Neural progenitor cell (in vitro differentiated cells): Measurements from ENCODE around the gene DNAJC25. TPM values are rescaled to one million over a fixed set of nuclear protein-coding genes. Genes with fewer than 3 reads are reported as not detected.
A peak's percentile ranks its signal among the peaks of the same experiment; 100 is the strongest.

Source experiments
- DNase-seq: peaks from one replicate; pipeline ENCODE4 v3.0.0-alpha.2; 2016; ENCODE audit warnings: low spot score
- H2AFZ ChIP-seq: fragments of 200-600 bp; sonication (generic); replicated peaks from 2 replicates; pipeline ENCODE4 v1.6.1; 2016; ENCODE audit warnings: antibody characterized with exemption
- H3F3A ChIP-seq: fragments of 200-600 bp; sonication (generic); 2 replicates; pipeline ENCODE4 v1.6.1; 2016; ENCODE audit warnings: antibody characterized with exemption, low read depth
- H3K27ac ChIP-seq: fragments of 200-600 bp; sonication (generic); 2 replicates; pipeline ENCODE4 v1.5.1; 2016; ENCODE audit warnings: mild to moderate bottlenecking
- H3K27me3 ChIP-seq: fragments of 200-600 bp; sonication (generic); 2 replicates; pipeline ENCODE4 v1.6.1; 2016; ENCODE audit warnings: mild to moderate bottlenecking, moderate library complexity
- H3K36me3 ChIP-seq: fragments of 200-600 bp; sonication (generic); 2 replicates; pipeline ENCODE4 v1.5.1; 2016
- H3K4me1 ChIP-seq: fragments of 200-600 bp; sonication (generic); 2 replicates; pipeline ENCODE4 v1.6.1; 2016; ENCODE audit warnings: mixed run types
- H3K4me2 ChIP-seq: fragments of 200-600 bp; sonication (generic); 2 replicates; pipeline ENCODE4 v1.6.1; 2016
- H3K4me3 ChIP-seq: fragments of 200-600 bp; sonication (generic); 2 replicates; pipeline ENCODE4 v1.5.1; 2016
- H3K79me2 ChIP-seq: fragments of 200-600 bp; sonication (generic); 2 replicates; pipeline ENCODE4 v1.6.1; 2016; ENCODE audit warnings: low read depth
- H3K9ac ChIP-seq: fragments of 200-600 bp; sonication (generic); 2 replicates; pipeline ENCODE4 v1.6.1; 2016
- H3K9me3 ChIP-seq: fragments of 200-600 bp; sonication (generic); 2 replicates; pipeline ENCODE4 v1.5.1; 2016; ENCODE audit warnings: low read depth
- H4K20me1 ChIP-seq: fragments of 200-600 bp; sonication (generic); 2 replicates; pipeline ENCODE4 v1.6.1; 2016; ENCODE audit warnings: low read depth
- H3K27ac Mint-ChIP-seq: 3 replicates; pipeline ENCODE4 v1.8.0; 2021; ENCODE audit warnings: mixed read lengths
- H3K27me3 Mint-ChIP-seq: 2 replicates; pipeline ENCODE4 v1.8.0; 2022; ENCODE audit warnings: low read depth, mild to moderate bottlenecking, inconsistent platforms, moderate library complexity, mixed read lengths; ENCODE audit not compliant: insufficient read depth
- H3K36me3 Mint-ChIP-seq: 3 replicates; pipeline ENCODE4 v1.8.0; 2021; ENCODE audit warnings: mixed read lengths
- H3K4me1 Mint-ChIP-seq: 3 replicates; pipeline ENCODE4 v1.8.0; 2021; ENCODE audit warnings: mixed read lengths
- H3K4me3 Mint-ChIP-seq: 3 replicates; pipeline ENCODE4 v1.8.0; 2021; ENCODE audit warnings: mild to moderate bottlenecking, moderate library complexity, mixed read lengths
- H3K9me3 Mint-ChIP-seq: 3 replicates; pipeline ENCODE4 v1.8.0; 2020; ENCODE audit warnings: mixed read lengths
- EZH2 ChIP-seq: fragments of 200-600 bp; sonication (generic); IDR thresholded peaks from 2 replicates; pipeline ENCODE4 v1.6.1; 2017; ENCODE audit warnings: antibody characterized with exemption, mild to moderate bottlenecking, moderate library complexity
- EZH2phosphoT487 ChIP-seq: fragments of 200-600 bp; sonication (generic); IDR thresholded peaks from 2 replicates; pipeline ENCODE4 v1.6.1; 2017; ENCODE audit warnings: antibody characterized with exemption
- total RNA-seq: library from RNA; depleted of rRNA; stranded (reverse); fragments of >200 nt; gene quantifications from 2 replicates; pipeline ENCODE4 v1.2.3, GENCODE V29; 2015; ENCODE audit warnings: low replicate concordance
- TF ChIP-seq, protein P1 (sequence below): fragments of 200-600 bp; sonication (generic); IDR thresholded peaks from 2 replicates; pipeline ENCODE4 v1.5.1; 2017; ENCODE audit warnings: antibody characterized with exemption, mild to moderate bottlenecking

DNAJC25 gene
- total RNA-seq, 1 donor from 2014 or later = 10.1 TPM

DNA sequence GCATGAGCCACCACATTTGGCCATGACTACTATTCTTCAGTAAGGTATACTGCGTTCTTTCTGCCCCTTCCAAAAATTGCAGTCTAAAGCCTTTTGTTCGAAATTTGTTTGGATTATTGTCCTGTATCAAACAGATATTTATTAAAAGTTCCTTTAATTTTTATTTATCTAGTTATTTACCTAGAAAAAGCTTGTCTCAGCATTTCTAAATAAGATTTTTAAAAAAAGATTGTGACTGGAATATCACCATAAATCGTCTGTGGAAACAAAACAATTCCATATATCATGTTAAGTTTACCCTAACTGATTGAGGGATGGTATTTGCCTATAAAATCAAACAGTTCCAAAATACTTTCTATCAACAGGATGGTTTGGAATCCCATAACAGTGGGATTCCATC is 45.0 kb downstream of the DNAJC25 start:
- Histone ChIP-seq H3K4me2 (no peak overlapping the region), H3K4me3 (no peak overlapping the region), H3K36me3 (no peaks in the 10 kb centered on the region), H3K9me3 (no peaks in the 10 kb centered on the region), H3K4me1 (no peaks in the 10 kb centered on the region), H2AFZ (no peak overlapping the region), H3K9ac (no peak overlapping the region), H3K27ac (no peak overlapping the region), H3K79me2 (no peaks in the 10 kb centered on the region), H3F3A (no peaks in the 10 kb centered on the region), H3K27me3 (no peaks in the 10 kb centered on the region), H4K20me1 (no peaks in the 10 kb centered on the region)
- DNase-seq = no peak
- Mint-ChIP-seq H3K4me1 (no peaks in the 10 kb centered on the region), H3K9me3 (peaks cover 6% of the 10 kb centered on the region), H3K36me3 (peaks cover 8% of the 10 kb centered on the region), H3K4me3 (no peak overlapping the region), H3K27me3 (peaks cover 2% of the 10 kb centered on the region), H3K27ac (no peak overlapping the region)
- TF ChIP-seq EZH2phosphoT487 (no peak), EZH2 (no peak)
- TF ChIP-seq, protein P1, sequence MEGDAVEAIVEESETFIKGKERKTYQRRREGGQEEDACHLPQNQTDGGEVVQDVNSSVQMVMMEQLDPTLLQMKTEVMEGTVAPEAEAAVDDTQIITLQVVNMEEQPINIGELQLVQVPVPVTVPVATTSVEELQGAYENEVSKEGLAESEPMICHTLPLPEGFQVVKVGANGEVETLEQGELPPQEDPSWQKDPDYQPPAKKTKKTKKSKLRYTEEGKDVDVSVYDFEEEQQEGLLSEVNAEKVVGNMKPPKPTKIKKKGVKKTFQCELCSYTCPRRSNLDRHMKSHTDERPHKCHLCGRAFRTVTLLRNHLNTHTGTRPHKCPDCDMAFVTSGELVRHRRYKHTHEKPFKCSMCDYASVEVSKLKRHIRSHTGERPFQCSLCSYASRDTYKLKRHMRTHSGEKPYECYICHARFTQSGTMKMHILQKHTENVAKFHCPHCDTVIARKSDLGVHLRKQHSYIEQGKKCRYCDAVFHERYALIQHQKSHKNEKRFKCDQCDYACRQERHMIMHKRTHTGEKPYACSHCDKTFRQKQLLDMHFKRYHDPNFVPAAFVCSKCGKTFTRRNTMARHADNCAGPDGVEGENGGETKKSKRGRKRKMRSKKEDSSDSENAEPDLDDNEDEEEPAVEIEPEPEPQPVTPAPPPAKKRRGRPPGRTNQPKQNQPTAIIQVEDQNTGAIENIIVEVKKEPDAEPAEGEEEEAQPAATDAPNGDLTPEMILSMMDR = no peak

DNA sequence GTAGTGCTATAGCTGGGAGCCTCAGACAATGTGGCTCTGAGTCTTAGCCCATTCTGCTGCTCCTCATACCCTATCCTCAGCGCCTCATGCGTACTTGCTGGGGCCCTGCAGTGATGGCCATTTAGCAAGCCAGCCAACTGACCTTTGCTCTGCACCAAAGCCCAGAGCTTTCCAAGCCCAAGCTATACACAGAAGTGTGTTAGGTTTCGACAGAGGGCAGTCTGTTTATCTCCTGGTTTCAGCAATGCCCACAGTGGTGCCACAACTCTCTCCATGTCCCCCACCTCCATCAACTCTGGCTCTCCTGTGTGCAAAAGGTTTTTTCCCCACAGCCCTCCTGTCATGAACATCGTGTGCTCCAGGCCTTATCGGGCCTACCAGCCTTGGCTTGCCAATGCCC is 47.2 kb downstream of the DNAJC25 start:
- Mint-ChIP-seq H3K4me1 (no peaks in the 10 kb centered on the region), H3K4me3 (no peak overlapping the region), H3K27ac (peak overlapping the region; percentile 91), H3K27me3 (no peaks in the 10 kb centered on the region), H3K36me3 (peaks cover 8% of the 10 kb centered on the region), H3K9me3 (peaks cover 6% of the 10 kb centered on the region)
- Histone ChIP-seq H3K27me3 (no peaks in the 10 kb centered on the region), H3K9ac (no peak overlapping the region), H3K79me2 (no peaks in the 10 kb centered on the region), H3F3A (no peaks in the 10 kb centered on the region), H3K9me3 (no peaks in the 10 kb centered on the region), H2AFZ (no peak overlapping the region), H4K20me1 (no peaks in the 10 kb centered on the region), H3K36me3 (no peaks in the 10 kb centered on the region), H3K4me3 (no peak overlapping the region), H3K4me2 (no peak overlapping the region), H3K4me1 (no peaks in the 10 kb centered on the region), H3K27ac (no peak overlapping the region)
- TF ChIP-seq EZH2 (no peak), EZH2phosphoT487 (no peak)
- TF ChIP-seq, protein P1 = no peak
- no peak for DNase-seq

DNA sequence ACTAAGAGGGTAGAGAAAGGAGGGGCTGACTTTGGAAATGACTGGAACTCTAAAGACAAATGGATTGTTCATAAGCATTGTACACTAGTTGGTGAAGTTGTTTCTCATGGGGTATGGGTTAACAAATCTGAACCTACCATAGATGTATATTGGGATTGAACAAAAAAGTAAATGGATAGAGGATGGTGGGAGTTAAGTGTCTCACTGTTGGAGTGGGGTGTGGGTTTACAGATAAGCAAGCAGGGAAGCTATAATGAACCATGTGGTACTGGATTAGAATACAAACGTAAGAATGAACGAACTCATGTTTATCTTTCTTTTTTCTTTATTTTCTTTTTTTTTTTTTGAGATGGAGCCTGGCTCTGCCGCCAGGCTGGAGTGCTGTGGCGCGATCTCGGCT is 48.1 kb downstream of the DNAJC25 start:
- no peak overlapping the region for H3K9ac ChIP-seq
- DNase-seq = no peak
- no peak overlapping the region for H3K4me3 ChIP-seq
- Mint-ChIP-seq H3K4me1 (no peaks in the 10 kb centered on the region), H3K9me3 (peaks cover 6% of the 10 kb centered on the region), H3K4me3 (no peak overlapping the region), H3K27me3 (no peaks in the 10 kb centered on the region), H3K36me3 (peaks cover 8% of the 10 kb centered on the region), H3K27ac (no peak overlapping the region)
- no peak overlapping the region for H3K27ac ChIP-seq
- H3K4me2 ChIP-seq = no peak overlapping the region
- no peak overlapping the region for H2AFZ ChIP-seq
- H3K27me3 ChIP-seq = no peaks in the 10 kb centered on the region
- TF ChIP-seq, protein P1 = no peak
- no peak for TF ChIP-seq EZH2
- TF ChIP-seq EZH2phosphoT487 = no peak
- no peaks in the 10 kb centered on the region for H3K9me3 ChIP-seq
- no peaks in the 10 kb centered on the region for H3F3A ChIP-seq
- H3K36me3 ChIP-seq = no peaks in the 10 kb centered on the region
- no peaks in the 10 kb centered on the region for H4K20me1 ChIP-seq
- no peaks in the 10 kb centered on the region for H3K4me1 ChIP-seq
- no peaks in the 10 kb centered on the region for H3K79me2 ChIP-seq

DNA sequence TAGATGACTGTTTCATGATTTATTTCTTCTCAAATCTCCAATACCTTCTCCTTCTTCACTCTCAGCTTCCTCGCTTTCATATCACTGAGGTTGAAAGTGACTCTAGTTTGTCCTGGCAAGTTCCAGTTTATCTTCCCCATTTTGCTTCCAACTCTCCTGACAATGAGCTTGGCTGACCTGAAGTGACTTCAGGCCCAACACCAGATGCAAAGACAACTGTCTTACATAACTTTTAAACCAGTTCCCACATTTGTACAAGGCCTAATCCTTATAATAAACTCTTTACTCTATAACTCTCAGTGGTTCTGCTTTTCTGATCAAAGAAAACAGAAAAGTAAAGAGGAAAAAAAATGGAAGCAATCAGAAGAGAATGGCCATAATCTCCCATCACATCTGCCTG is 52.3 kb downstream of the DNAJC25 start:
- Histone ChIP-seq H3K9ac (no peak overlapping the region), H3K9me3 (no peaks in the 10 kb centered on the region), H3K4me2 (no peak overlapping the region), H3K79me2 (no peaks in the 10 kb centered on the region), H2AFZ (no peak overlapping the region), H3K36me3 (no peaks in the 10 kb centered on the region), H3F3A (no peaks in the 10 kb centered on the region), H3K27me3 (no peaks in the 10 kb centered on the region), H3K4me3 (no peak overlapping the region), H4K20me1 (no peaks in the 10 kb centered on the region), H3K4me1 (no peaks in the 10 kb centered on the region), H3K27ac (no peak overlapping the region)
- DNase-seq = no peak
- Mint-ChIP-seq H3K4me1 (no peaks in the 10 kb centered on the region), H3K27me3 (no peaks in the 10 kb centered on the region), H3K36me3 (peaks cover 8% of the 10 kb centered on the region), H3K4me3 (no peak overlapping the region), H3K27ac (no peak overlapping the region), H3K9me3 (peaks cover 6% of the 10 kb centered on the region)
- TF ChIP-seq EZH2phosphoT487 (no peak), EZH2 (no peak)
- TF ChIP-seq, protein P1 = no peak
